ENCODE data around the gene CABYR.

DNA sequence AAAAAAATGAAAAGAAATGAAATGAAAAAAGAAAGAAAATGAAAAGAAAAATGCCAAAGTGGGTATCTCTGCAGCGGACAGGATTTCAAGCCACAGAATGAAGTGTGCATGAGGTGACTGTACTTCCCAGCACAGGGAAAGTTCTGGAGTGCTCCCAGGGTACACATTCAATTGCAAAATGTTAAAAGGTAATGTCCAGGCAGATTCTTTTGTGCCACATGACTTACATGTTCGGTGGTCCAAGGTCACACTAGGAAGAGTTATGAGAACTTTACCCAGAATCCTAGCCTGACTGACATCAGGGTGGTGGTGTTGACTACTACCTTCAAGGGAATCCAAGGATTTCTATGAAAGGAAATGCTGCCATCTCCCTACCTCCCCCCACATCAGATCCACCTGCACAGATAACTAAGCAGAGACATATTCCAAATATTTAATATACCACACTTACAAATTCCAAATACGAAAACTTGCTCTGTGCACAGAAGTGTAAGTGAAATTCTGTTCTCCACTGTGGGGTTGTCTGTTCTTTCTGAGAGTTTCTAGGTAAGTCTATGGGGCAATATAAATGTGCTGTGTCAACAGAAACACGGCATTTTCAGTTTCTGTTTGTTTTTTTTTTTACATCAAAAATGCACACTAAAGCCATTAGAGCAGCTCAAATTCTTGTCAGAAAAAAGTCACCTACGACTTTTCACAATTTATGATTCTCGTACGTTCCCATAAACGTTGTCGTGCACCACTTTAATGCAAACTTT, 56.6 kb downstream of the CABYR start:
- no peak for TF ChIP-seq YY1 (IDR thresholded peaks at IDR 0.05; ENCODE audit: insufficient read depth, insufficient read length)
- TF ChIP-seq ZNF274 (IDR thresholded peaks at IDR 0.05; ENCODE audit: low read depth, low read length), result no peak

Measured in NT2/D1 (cell line).